Testis (tissue), 3 donors: ENCODE measurements around the gene OR6C2. TPM values are rescaled to one million over a fixed set of nuclear protein-coding genes. Genes with fewer than 3 reads are reported as not detected.
A peak's percentile ranks its signal among the peaks of the same experiment; 100 is the strongest.

Experiments used
- DNase-seq: peaks from one replicate; pipeline ENCODE4 v3.0.0-alpha.2; 2019
- H3K27ac ChIP-seq, 2 donors: fragments of 200-600 bp; sonication (generic); one replicate each; pipeline ENCODE4 v1.5.1; 2019
- H3K27me3 ChIP-seq: fragments of 200-600 bp; sonication (generic); one replicate; pipeline ENCODE4 v1.5.1; 2019
- H3K36me3 ChIP-seq: fragments of 200-600 bp; sonication (generic); one replicate; pipeline ENCODE4 v1.5.1; 2017; ENCODE audit warnings: low read depth; ENCODE audit errors: missing control alignments
- H3K4me1 ChIP-seq: fragments of 200-600 bp; sonication (generic); one replicate; pipeline ENCODE4 v1.5.1; 2019
- H3K4me3 ChIP-seq, 2 donors: fragments of 200-600 bp; sonication (generic); one replicate each; pipeline ENCODE4 v1.5.1; 2017 to 2019
- H3K9me3 ChIP-seq: fragments of 200-600 bp; sonication (generic); one replicate; pipeline ENCODE4 v1.5.1; 2017
- CTCF ChIP-seq, 3 experiments: fragments of 450-650 bp in 2 of 3; fragments of 200-600 bp in 1 of 3; sonication (generic) in 1 of 3; IDR thresholded peaks; one replicate each; pipeline ENCODE4 v1.5.1; 2016 to 2019; ENCODE audit warnings: antibody characterized with exemption in 3 of 3, mild to moderate bottlenecking in 2 of 3, moderate library complexity in 1 of 3
- POLR2A ChIP-seq: fragments of 450-650 bp; IDR thresholded peaks from one replicate; pipeline ENCODE4 v1.6.1; 2017; ENCODE audit warnings: antibody characterized with exemption, mild to moderate bottlenecking, moderate library complexity
- WGBS, 2 donors: methylation state at CpG; one replicate each; pipeline ENCODE4 v1.1.5; 2018; 5-methylcytosine and 5-hydroxymethylcytosine counted together
- intact Hi-C: fragments of 100-400 bp; cut with DNase I; formaldehyde crosslinking; loops from one replicate; pipeline ENCODE4 v1.15.1; 2023; ENCODE audit warnings: low total_unique reads
- polyA plus RNA-seq: library from polyadenylated mRNA; stranded (reverse); fragments of 350-450 nt; fragmentation: Illumina TruSeq; extraction: RNeasy Lipid Tissue Mini Kit (QIAGEN cat#74804); gene quantifications from one replicate; pipeline ENCODE4 v1.2.3, GENCODE V29; 2014; ENCODE audit warnings: low read depth, low replicate concordance; ENCODE audit not compliant: insufficient read depth
- total RNA-seq, 2 donors: library from RNA; depleted of rRNA; stranded (reverse); fragments of >200 nt; gene quantifications; one replicate each; pipeline ENCODE4 v1.2.3, GENCODE V29; 2016

The OR6C2 gene
- total and polyA plus RNA-seq, 3 donors from 2014 or later = 0.12 TPM; not detected in 2

- 49 to 85% methylated on average over 5 of the region's 5 CpGs for WGBS, 2 donors
- intact Hi-C loops = no loop called here
- DNase-seq = peak; percentile 60
Observed at GRCh38 chr12:55495490-55495889, 51.6 kb downstream of the OR6C2 start.

GRCh38 chr12:55499231-55499630, 55.4 kb downstream of the OR6C2 start:
- Histone ChIP-seq H3K4me3 (no peak overlapping the region), H3K36me3 (no peaks in the 10 kb centered on the region), H3K9me3 (no peaks in the 10 kb centered on the region), H3K27ac (peak overlapping the region; percentile 68 to 69), H3K27me3 (no peaks in the 10 kb centered on the region), H3K4me1 (peaks cover 8% of the 10 kb centered on the region)
- no peak for TF ChIP-seq POLR2A
- TF ChIP-seq CTCF (IDR thresholded peaks at IDR 0.05) = no peak
- 73 to 75% methylated on average over 4 of the region's 4 CpGs for WGBS, 2 donors
- intact Hi-C loops = no loop called here
- DNase-seq = no peak

More at GRCh38 chr12:55495490-55495889, 51.6 kb downstream of the OR6C2 start:
- Histone ChIP-seq H3K4me1 (peaks cover 8% of the 10 kb centered on the region), H3K27ac (peak overlapping the region; percentile 50), H3K27me3 (no peaks in the 10 kb centered on the region), H3K4me3 (no peak overlapping the region), H3K36me3 (no peaks in the 10 kb centered on the region), H3K9me3 (no peaks in the 10 kb centered on the region)
- TF ChIP-seq POLR2A = no peak
- TF ChIP-seq CTCF (IDR thresholded peaks at IDR 0.05) = no peak

- Histone ChIP-seq H3K36me3 (no peaks in the 10 kb centered on the region), H3K27me3 (no peaks in the 10 kb centered on the region), H3K4me3 (no peak overlapping the region), H3K27ac (peak overlapping the region; percentile 68 to 69), H3K4me1 (peaks cover 8% of the 10 kb centered on the region), H3K9me3 (no peaks in the 10 kb centered on the region)
- intact Hi-C loops = no loop called here
- DNase-seq = peak; percentile 67
- no peak for TF ChIP-seq CTCF (IDR thresholded peaks at IDR 0.05)
- no peak for TF ChIP-seq POLR2A
- WGBS, 2 donors = 19 to 26% methylated on average over 2 of the region's 2 CpGs
Observed at GRCh38 chr12:55499810-55500252, 56.0 kb downstream of the OR6C2 start.

GRCh38 chr12:55501601-55502000, 57.7 kb downstream of the OR6C2 start:
- intact Hi-C loops = no loop called here
- Histone ChIP-seq H3K4me1 (peaks cover 4% of the 10 kb centered on the region), H3K27ac (no peak overlapping the region), H3K4me3 (no peak overlapping the region), H3K27me3 (no peaks in the 10 kb centered on the region), H3K36me3 (no peaks in the 10 kb centered on the region), H3K9me3 (no peaks in the 10 kb centered on the region)
- WGBS, 2 donors = 46 to 55% methylated on average over 2 of the region's 2 CpGs
- no peak for TF ChIP-seq CTCF (IDR thresholded peaks at IDR 0.05)
- DNase-seq = no peak

Other genes with a start within 250 kb of the OR6C2 start
- gene OR10A7, start 223.1 kb upstream of the OR6C2 start, total RNA-seq = not detected
- gene OR10A7, start 223.1 kb upstream of the OR6C2 start, polyA plus RNA-seq = not detected
- gene OR6C74, start 199.5 kb upstream of the OR6C2 start, total RNA-seq = not detected
- gene OR6C74, start 199.5 kb upstream of the OR6C2 start, polyA plus RNA-seq = not detected
- gene OR6C6, start 147.5 kb upstream of the OR6C2 start, total RNA-seq = not detected
- gene OR6C6, start 147.5 kb upstream of the OR6C2 start, polyA plus RNA-seq = not detected
- not detected for gene OR6C1, start 129.7 kb upstream of the OR6C2 start, total RNA-seq
- gene OR6C1, start 129.7 kb upstream of the OR6C2 start, polyA plus RNA-seq = not detected
- under 1 TPM in 1 of 2 donors, not detected in 1; 0.55 TPM for gene OR6C3, start 113.3 kb upstream of the OR6C2 start, total RNA-seq
- gene OR6C3, start 113.3 kb upstream of the OR6C2 start, polyA plus RNA-seq = not detected
- gene OR6C75, start 81.1 kb upstream of the OR6C2 start, total RNA-seq = under 1 TPM; 0.12 to 0.87 TPM
- gene OR6C75, start 81.1 kb upstream of the OR6C2 start, polyA plus RNA-seq = not detected
- not detected for gene OR6C65, start 43.5 kb upstream of the OR6C2 start, total RNA-seq
- not detected for gene OR6C65, start 43.5 kb upstream of the OR6C2 start, polyA plus RNA-seq
- not detected for gene OR6C76, start 17.8 kb upstream of the OR6C2 start, total RNA-seq
- not detected for gene OR6C76, start 17.8 kb upstream of the OR6C2 start, polyA plus RNA-seq
- not detected for gene OR6C70, start 26.1 kb downstream of the OR6C2 start, total RNA-seq
- not detected for gene OR6C70, start 26.1 kb downstream of the OR6C2 start, polyA plus RNA-seq
- not detected for gene OR6C68, start 48.3 kb downstream of the OR6C2 start, total RNA-seq
- not detected for gene OR6C68, start 48.3 kb downstream of the OR6C2 start, polyA plus RNA-seq
- not detected for gene OR6C4, start 105.5 kb downstream of the OR6C2 start, total RNA-seq
- gene OR6C4, start 105.5 kb downstream of the OR6C2 start, polyA plus RNA-seq = not detected
- not detected for gene OR2AP1, start 128.4 kb downstream of the OR6C2 start, total RNA-seq
- gene OR2AP1, start 128.4 kb downstream of the OR6C2 start, polyA plus RNA-seq = not detected
- not detected for gene OR10P1, start 192.8 kb downstream of the OR6C2 start, total RNA-seq
- gene OR10P1, start 192.8 kb downstream of the OR6C2 start, polyA plus RNA-seq = not detected